ENCODE measurements around the gene DMP1.
A peak's percentile ranks its signal among the peaks of the same experiment; 100 is the strongest.

The DMP1 gene

DNA sequence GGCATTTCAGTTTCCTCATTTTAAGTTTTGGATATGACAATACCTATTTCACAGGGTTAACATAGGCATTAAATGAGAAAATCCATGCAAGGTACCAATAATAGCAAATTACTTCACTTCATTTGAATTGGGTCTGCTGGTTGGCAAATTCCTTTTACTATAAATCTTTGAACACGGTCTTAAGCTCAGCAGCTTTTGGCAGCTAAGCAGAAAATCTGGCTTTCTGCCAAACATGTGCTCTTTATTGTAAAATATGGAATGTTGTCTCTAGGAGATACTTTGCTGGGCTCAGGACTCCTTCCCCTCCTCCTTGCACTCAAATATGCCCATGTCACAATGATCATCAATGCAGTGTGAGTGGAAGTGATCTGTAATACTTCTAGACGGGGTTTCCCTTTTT lies 16.8 kb upstream of the DMP1 start:
- WGBS, 2 experiments (ENCODE audit: insufficient coverage in 2 of 2): 100% methylated on average over 1 of the region's 2 CpGs; no CpG with 5 or more reads in 1 of the 2 experiments
- no peaks in the 10 kb centered on the region for H3K9me3 ChIP-seq (ENCODE audit: control insufficient read depth, low read length)
- H3K4me1 ChIP-seq (ENCODE audit: control insufficient read depth, insufficient read depth, low read length, poor library complexity, severe bottlenecking): no peaks in the 10 kb centered on the region
- H3K27ac ChIP-seq (ENCODE audit: low read depth, low read length, severe bottlenecking): no peak overlapping the region
- no peak overlapping the region for H3K4me3 ChIP-seq (ENCODE audit: extremely low read depth, insufficient read depth, low read length, poor library complexity, severe bottlenecking)
- no peaks in the 10 kb centered on the region for H3K36me3 ChIP-seq (ENCODE audit: control insufficient read depth, insufficient read depth, low read length)

GRCh38 chr4:87644286-87644685 lies 5.8 kb upstream of the DMP1 start:
- Histone ChIP-seq H3K4me3 (ENCODE audit: extremely low read depth, insufficient read depth, low read length, poor library complexity, severe bottlenecking) (no peak overlapping the region), H3K4me1 (ENCODE audit: control insufficient read depth, insufficient read depth, low read length, poor library complexity, severe bottlenecking) (no peaks in the 10 kb centered on the region), H3K9me3 (ENCODE audit: control insufficient read depth, low read length) (no peaks in the 10 kb centered on the region), H3K27ac (ENCODE audit: low read depth, low read length, severe bottlenecking) (no peak overlapping the region), H3K36me3 (ENCODE audit: control insufficient read depth, insufficient read depth, low read length) (no peaks in the 10 kb centered on the region)
- WGBS, 2 experiments (ENCODE audit: insufficient coverage in 2 of 2): 100% methylated on average over 1 to 4 of the region's 6 CpGs

GRCh38 chr4:87650938-87651337 lies 858 bp downstream of the DMP1 start:
- Histone ChIP-seq H3K4me1 (ENCODE audit: control insufficient read depth, insufficient read depth, low read length, poor library complexity, severe bottlenecking) (peaks cover 7% of the 10 kb centered on the region), H3K4me3 (ENCODE audit: extremely low read depth, insufficient read depth, low read length, poor library complexity, severe bottlenecking) (no peak overlapping the region), H3K36me3 (ENCODE audit: control insufficient read depth, insufficient read depth, low read length) (no peaks in the 10 kb centered on the region), H3K27ac (ENCODE audit: low read depth, low read length, severe bottlenecking) (no peak overlapping the region), H3K9me3 (ENCODE audit: control insufficient read depth, low read length) (no peaks in the 10 kb centered on the region)
- 86% methylated on average over 1 of the region's 2 CpGs; no CpG with 5 or more reads in 1 of the 2 experiments for WGBS, 2 experiments (ENCODE audit: insufficient coverage in 2 of 2)

DNA sequence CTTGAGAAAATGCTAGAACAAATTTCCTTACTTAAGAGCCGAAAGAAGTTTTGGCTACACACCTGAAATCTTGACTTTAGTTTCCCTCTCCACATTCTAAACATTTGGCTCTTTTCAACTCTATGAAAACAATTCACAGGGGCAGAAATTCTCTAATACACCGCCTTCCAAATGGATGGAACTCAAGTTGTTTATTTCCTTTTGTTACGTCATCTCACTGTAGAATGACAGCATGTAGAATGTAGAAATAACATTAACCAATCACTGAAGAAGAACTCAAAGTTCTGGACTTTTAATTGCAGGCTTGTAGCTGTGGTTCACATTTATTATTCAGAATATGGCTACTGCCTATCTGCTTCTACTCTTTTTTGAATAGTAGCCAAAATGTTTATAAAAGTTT lies 1.9 kb downstream of the DMP1 start:
- no peak overlapping the region for H3K4me3 ChIP-seq (ENCODE audit: extremely low read depth, insufficient read depth, low read length, poor library complexity, severe bottlenecking)
- H3K9me3 ChIP-seq (ENCODE audit: control insufficient read depth, low read length): no peaks in the 10 kb centered on the region
- WGBS, 2 experiments (ENCODE audit: insufficient coverage in 2 of 2): 100% methylated on average over 1 of the region's 3 CpGs; no CpG with 5 or more reads in 1 of the 2 experiments
- no peaks in the 10 kb centered on the region for H3K36me3 ChIP-seq (ENCODE audit: control insufficient read depth, insufficient read depth, low read length)
- peaks cover 7% of the 10 kb centered on the region for H3K4me1 ChIP-seq (ENCODE audit: control insufficient read depth, insufficient read depth, low read length, poor library complexity, severe bottlenecking)
- no peak overlapping the region for H3K27ac ChIP-seq (ENCODE audit: low read depth, low read length, severe bottlenecking)

DNA sequence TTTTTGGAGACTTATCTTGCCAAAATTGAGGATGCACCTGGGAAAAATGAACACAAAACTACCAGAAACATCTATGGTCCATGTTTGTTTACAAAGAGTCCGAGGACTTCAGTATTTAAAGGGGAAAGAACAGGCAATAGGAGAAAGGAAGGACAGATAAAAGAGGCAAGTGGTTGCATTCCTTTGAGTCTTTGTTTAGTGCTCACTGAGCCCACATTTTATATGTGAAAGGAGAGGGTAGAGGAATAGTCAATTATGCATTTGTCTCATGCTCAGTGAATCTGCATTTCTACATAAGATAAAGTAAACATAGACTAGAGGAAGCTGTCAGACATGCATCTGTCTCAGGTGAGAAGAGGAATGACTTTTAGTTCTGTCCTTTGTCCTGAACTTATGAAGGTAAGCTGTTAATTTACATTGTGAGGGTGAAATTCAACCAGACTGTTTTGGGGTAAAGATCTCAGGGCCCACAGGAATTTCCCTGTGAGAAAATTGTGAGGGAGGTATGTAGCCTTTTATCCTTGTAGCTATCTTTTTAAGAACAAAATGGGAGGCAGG lies 4.5 kb downstream of the DMP1 start:
- no peaks in the 10 kb centered on the region for H3K36me3 ChIP-seq (ENCODE audit: control insufficient read depth, insufficient read depth, low read length)
- H3K9me3 ChIP-seq (ENCODE audit: control insufficient read depth, low read length): no peaks in the 10 kb centered on the region
- 17 to 67% methylated on average over 1 of the region's 1 CpG for WGBS, 2 experiments (ENCODE audit: insufficient coverage in 2 of 2)
- H3K27ac ChIP-seq (ENCODE audit: low read depth, low read length, severe bottlenecking): no peak overlapping the region
- no peak overlapping the region for H3K4me3 ChIP-seq (ENCODE audit: extremely low read depth, insufficient read depth, low read length, poor library complexity, severe bottlenecking)
- peaks cover 26% of the 10 kb centered on the region for H3K4me1 ChIP-seq (ENCODE audit: control insufficient read depth, insufficient read depth, low read length, poor library complexity, severe bottlenecking)

DNA sequence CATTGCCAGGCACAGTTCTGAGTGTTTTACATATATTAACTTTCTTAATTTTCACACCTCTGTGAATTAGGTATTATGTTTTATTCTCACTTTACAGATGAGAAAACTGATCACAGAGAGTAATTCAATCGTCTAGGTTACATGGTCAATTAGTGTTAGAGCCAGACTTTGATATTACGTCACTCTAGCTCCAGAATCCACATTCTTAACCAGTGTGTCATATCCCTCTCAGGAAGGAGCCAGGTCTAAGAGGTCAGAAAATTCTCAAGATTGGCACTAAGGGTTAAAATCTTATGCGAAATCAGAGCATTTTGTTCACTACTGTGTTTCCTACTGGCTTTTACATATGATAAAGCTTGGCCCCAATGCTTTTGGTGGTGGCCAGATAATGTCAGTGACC lies 7.4 kb downstream of the DMP1 start:
- Histone ChIP-seq H3K9me3 (ENCODE audit: control insufficient read depth, low read length) (no peaks in the 10 kb centered on the region), H3K4me1 (ENCODE audit: control insufficient read depth, insufficient read depth, low read length, poor library complexity, severe bottlenecking) (peaks cover 28% of the 10 kb centered on the region), H3K36me3 (ENCODE audit: control insufficient read depth, insufficient read depth, low read length) (no peaks in the 10 kb centered on the region), H3K27ac (ENCODE audit: low read depth, low read length, severe bottlenecking) (peak overlapping the region; percentile 89), H3K4me3 (ENCODE audit: extremely low read depth, insufficient read depth, low read length, poor library complexity, severe bottlenecking) (no peak overlapping the region)
- WGBS, 2 experiments (ENCODE audit: insufficient coverage in 2 of 2): 60 to 75% methylated on average over 1 to 2 of the region's 3 CpGs

DNA sequence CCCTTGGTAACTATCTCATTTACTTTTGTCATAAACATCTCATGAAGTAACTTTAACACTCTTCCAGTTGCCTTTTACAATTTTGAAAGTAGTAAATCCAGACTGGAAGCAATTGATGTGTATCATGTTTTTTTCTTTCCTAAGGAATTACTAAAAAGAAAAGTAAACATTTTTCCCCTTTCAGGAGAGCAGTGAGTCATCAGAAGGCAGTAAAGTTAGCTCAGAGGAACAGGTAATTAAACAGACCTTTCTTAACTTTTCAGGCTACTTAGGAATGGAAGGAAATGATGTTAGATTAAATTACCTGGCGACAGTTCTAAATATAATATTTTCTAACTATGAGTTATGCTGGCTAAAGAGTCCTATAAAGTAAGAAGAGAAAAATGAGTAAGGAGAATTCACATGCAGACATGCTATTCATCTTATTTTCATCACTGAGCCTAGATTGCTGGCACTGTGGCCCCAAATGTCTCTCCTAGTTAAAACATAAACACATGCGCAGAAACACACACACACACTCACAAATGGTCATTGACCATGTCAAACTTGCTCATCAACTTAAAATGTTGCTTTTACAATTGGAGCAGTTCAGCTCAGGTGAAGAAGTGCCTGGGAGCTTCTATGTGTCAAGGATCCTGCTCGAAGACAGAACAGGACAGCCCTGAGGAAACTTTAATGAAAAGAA lies 9.3 kb downstream of the DMP1 start:
- H3K27ac ChIP-seq (ENCODE audit: low read depth, low read length, severe bottlenecking): peak overlapping the region; percentile 30
- no peaks in the 10 kb centered on the region for H3K36me3 ChIP-seq (ENCODE audit: control insufficient read depth, insufficient read depth, low read length)
- H3K4me1 ChIP-seq (ENCODE audit: control insufficient read depth, insufficient read depth, low read length, poor library complexity, severe bottlenecking): peaks cover 26% of the 10 kb centered on the region
- H3K9me3 ChIP-seq (ENCODE audit: control insufficient read depth, low read length): no peaks in the 10 kb centered on the region
- 92% methylated on average over 2 of the region's 3 CpGs for WGBS, 2 experiments (ENCODE audit: insufficient coverage in 2 of 2)
- H3K4me3 ChIP-seq (ENCODE audit: extremely low read depth, insufficient read depth, low read length, poor library complexity, severe bottlenecking): no peak overlapping the region

GRCh38 chr4:87662871-87663270 lies 12.8 kb downstream of the DMP1 start:
- Histone ChIP-seq H3K4me1 (ENCODE audit: control insufficient read depth, insufficient read depth, low read length, poor library complexity, severe bottlenecking) (peaks cover 17% of the 10 kb centered on the region), H3K4me3 (ENCODE audit: extremely low read depth, insufficient read depth, low read length, poor library complexity, severe bottlenecking) (no peak overlapping the region)
- whole genome bisulfite sequencing, 2 experiments (ENCODE audit: insufficient coverage in 2 of 2): 74 to 83% methylated on average over 6 to 7 of the region's 9 CpGs

GRCh38 chr4:87669373-87669772 lies 19.3 kb downstream of the DMP1 start:
- Histone ChIP-seq H3K27ac (ENCODE audit: low read depth, low read length, severe bottlenecking) (no peak overlapping the region), H3K4me1 (ENCODE audit: control insufficient read depth, insufficient read depth, low read length, poor library complexity, severe bottlenecking) (no peaks in the 10 kb centered on the region), H3K36me3 (ENCODE audit: control insufficient read depth, insufficient read depth, low read length) (no peaks in the 10 kb centered on the region), H3K9me3 (ENCODE audit: control insufficient read depth, low read length) (peaks cover 23% of the 10 kb centered on the region), H3K4me3 (ENCODE audit: extremely low read depth, insufficient read depth, low read length, poor library complexity, severe bottlenecking) (no peak overlapping the region)
- WGBS, 2 experiments (ENCODE audit: insufficient coverage in 2 of 2): 83% methylated on average over 1 of the region's 3 CpGs; no CpG with 5 or more reads in 1 of the 2 experiments

More at GRCh38 chr4:87662871-87663270, 12.8 kb downstream of the DMP1 start:
- H3K36me3 ChIP-seq (ENCODE audit: control insufficient read depth, insufficient read depth, low read length): no peaks in the 10 kb centered on the region
- H3K27ac ChIP-seq (ENCODE audit: low read depth, low read length, severe bottlenecking): no peak overlapping the region
- H3K9me3 ChIP-seq (ENCODE audit: control insufficient read depth, low read length): no peaks in the 10 kb centered on the region

DNA sequence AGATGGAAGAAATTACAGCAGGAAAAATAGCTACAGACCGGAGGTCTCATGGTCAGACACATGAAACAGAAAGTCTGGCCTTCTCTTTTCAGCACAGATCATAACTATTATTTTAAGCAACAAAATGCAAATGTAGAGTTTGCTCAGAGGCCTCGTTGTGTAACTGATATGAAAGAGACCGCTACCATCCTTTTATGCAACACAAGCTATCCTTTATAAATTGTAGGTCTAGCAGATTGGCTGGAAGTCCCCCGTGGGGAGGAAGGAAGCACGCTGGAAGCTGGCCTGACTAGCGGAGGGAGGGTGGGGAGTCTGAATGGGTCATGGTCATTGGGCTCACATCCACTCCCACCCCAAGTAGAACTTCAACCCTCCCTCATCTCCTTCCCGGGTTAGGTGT lies 27.7 kb downstream of the DMP1 start:
- Histone ChIP-seq H3K27ac (ENCODE audit: low read depth, low read length, severe bottlenecking) (no peak overlapping the region), H3K4me3 (ENCODE audit: extremely low read depth, insufficient read depth, low read length, poor library complexity, severe bottlenecking) (no peak overlapping the region), H3K4me1 (ENCODE audit: control insufficient read depth, insufficient read depth, low read length, poor library complexity, severe bottlenecking) (no peaks in the 10 kb centered on the region), H3K9me3 (ENCODE audit: control insufficient read depth, low read length) (peaks cover 9% of the 10 kb centered on the region), H3K36me3 (ENCODE audit: control insufficient read depth, insufficient read depth, low read length) (no peaks in the 10 kb centered on the region)
- WGBS, 2 experiments (ENCODE audit: insufficient coverage in 2 of 2): 100% methylated on average over 3 of the region's 7 CpGs; no CpG with 5 or more reads in 1 of the 2 experiments
